Peyer's patch (tissue), 4 donors: ENCODE results near the gene B3GNT7. TPM values are rescaled to one million over a fixed set of nuclear protein-coding genes. Genes with fewer than 3 reads are reported as not detected.

Experiments used
- DNase-seq, 3 donors: peaks; one replicate each; pipeline ENCODE4 v3.0.0-alpha.2; 2017 to 2019
- H3K27ac ChIP-seq, 4 donors: fragments of 200-600 bp; sonication (generic); one replicate each; pipeline ENCODE4 v1.5.1; 2016 to 2019
- H3K27me3 ChIP-seq, 2 donors: fragments of 200-600 bp; sonication (generic); one replicate each; pipeline ENCODE4 v1.5.1; 2019
- H3K36me3 ChIP-seq, 3 donors: fragments of 200-600 bp; sonication (generic); one replicate each; pipeline ENCODE4 v1.5.1; 2016 to 2019
- H3K4me1 ChIP-seq, 4 donors: fragments of 200-600 bp; sonication (generic); one replicate each; pipeline ENCODE4 v1.5.1; 2016 to 2019
- H3K4me3 ChIP-seq, 4 donors: fragments of 200-600 bp; sonication (generic); 1 replicate in 3 of 4; 2 replicates in 1 of 4; pipeline ENCODE4 v1.5.1; 2016 to 2019; ENCODE audit warnings: mild to moderate bottlenecking in 1 of 4
- H3K9me3 ChIP-seq, 4 donors: fragments of 200-600 bp; sonication (generic); one replicate each; pipeline ENCODE4 v1.5.1; 2016 to 2019; ENCODE audit warnings: mild to moderate bottlenecking in 1 of 4
- CTCF ChIP-seq, 6 experiments: fragments of 450-650 bp in 4 of 6; fragments of 200-600 bp in 2 of 6; sonication (generic) in 1 of 6; IDR thresholded peaks; one replicate each; pipeline ENCODE4 v1.5.1; 2017 to 2019; ENCODE audit warnings: antibody characterized with exemption in 6 of 6, mild to moderate bottlenecking in 3 of 6, moderate library complexity in 1 of 6
- POLR2A ChIP-seq, 2 donors: fragments of 450-650 bp; IDR thresholded peaks; one replicate each; pipeline ENCODE4 v1.5.1; 2017; ENCODE audit warnings: antibody characterized with exemption in 2 of 2, mild to moderate bottlenecking in 2 of 2, moderate library complexity in 2 of 2
- total RNA-seq, 4 donors: library from RNA; depleted of rRNA; stranded (reverse); fragments of >200 nt; gene quantifications; one replicate each; pipeline ENCODE4 v1.1.0, GENCODE V29; 2016

B3GNT7 gene
- total RNA-seq, 4 donors from 2014 or later, result 9.9 to 154 (median 90.3) TPM

- TF ChIP-seq CTCF (IDR thresholded peaks at IDR 0.05) (no peak), POLR2A (IDR thresholded peaks at IDR 0.05) (no peak)
- H3K4me3 ChIP-seq, result no peak overlapping the region
- no peaks in the 10 kb centered on the region for H3K9me3 ChIP-seq
- DNase-seq, result peak in 1 of 3 donors; percentile 34
- H3K27ac ChIP-seq, result no peak overlapping the region
- H3K27me3 ChIP-seq, result no peaks in the 10 kb centered on the region
- peaks cover 0 to 11% (median 0%) of the 10 kb centered on the region in 4 donors for H3K4me1 ChIP-seq
- H3K36me3 ChIP-seq, result peaks cover 0 to 7% (median 0%) of the 10 kb centered on the region in 3 donors
These were observed 37.6 kb upstream of the B3GNT7 start for GRCh38 chr2:231357931-231358330.

GRCh38 chr2:231359441-231359840 lies 36.1 kb upstream of the B3GNT7 start:
- Histone ChIP-seq H3K4me3 (no peak overlapping the region), H3K9me3 (no peaks in the 10 kb centered on the region), H3K4me1 (peaks cover 0 to 11% (median 0%) of the 10 kb centered on the region in 4 donors), H3K27me3 (no peaks in the 10 kb centered on the region), H3K36me3 (peaks cover 0 to 7% (median 0%) of the 10 kb centered on the region in 3 donors), H3K27ac (no peak overlapping the region)
- TF ChIP-seq POLR2A (IDR thresholded peaks at IDR 0.05) (no peak), CTCF (IDR thresholded peaks at IDR 0.05) (no peak)
- DNase-seq, result peak in 1 of 3 donors; percentile 10

- no peak for DNase-seq
- no peak for TF ChIP-seq POLR2A (IDR thresholded peaks at IDR 0.05)
- TF ChIP-seq CTCF (IDR thresholded peaks at IDR 0.05), result no peak
- no peak overlapping the region for H3K27ac ChIP-seq
- no peaks in the 10 kb centered on the region for H3K27me3 ChIP-seq
- H3K4me1 ChIP-seq, result peaks cover 0 to 11% (median 1%) of the 10 kb centered on the region in 4 donors
- H3K36me3 ChIP-seq, result peaks cover 0 to 7% (median 0%) of the 10 kb centered on the region in 3 donors
- H3K4me3 ChIP-seq, result no peak overlapping the region
- H3K9me3 ChIP-seq, result no peaks in the 10 kb centered on the region
These were observed 35.6 kb upstream of the B3GNT7 start for GRCh38 chr2:231359948-231360347.

- Histone ChIP-seq H3K27ac (no peak overlapping the region), H3K27me3 (no peaks in the 10 kb centered on the region), H3K36me3 (peaks cover 0 to 7% (median 0%) of the 10 kb centered on the region in 3 donors), H3K9me3 (no peaks in the 10 kb centered on the region), H3K4me3 (no peak overlapping the region), H3K4me1 (peaks cover 0 to 11% (median 2%) of the 10 kb centered on the region in 4 donors)
- TF ChIP-seq CTCF (IDR thresholded peaks at IDR 0.05) (no peak), POLR2A (IDR thresholded peaks at IDR 0.05) (no peak)
- DNase-seq, result peak in 1 of 3 donors; percentile 29
These were observed 35.1 kb upstream of the B3GNT7 start for GRCh38 chr2:231360401-231360800.

GRCh38 chr2:231360881-231361371 lies 34.6 kb upstream of the B3GNT7 start:
- no peak overlapping the region for H3K4me3 ChIP-seq
- H3K27me3 ChIP-seq, result no peaks in the 10 kb centered on the region
- DNase-seq, result peak in 2 of 3 donors; percentile 27 to 44
- peaks cover 0 to 11% (median 2%) of the 10 kb centered on the region in 4 donors for H3K4me1 ChIP-seq
- TF ChIP-seq CTCF (IDR thresholded peaks at IDR 0.05), result no peak
- TF ChIP-seq POLR2A (IDR thresholded peaks at IDR 0.05), result no peak
- H3K36me3 ChIP-seq, result peaks cover 0 to 7% (median 0%) of the 10 kb centered on the region in 3 donors
- no peaks in the 10 kb centered on the region for H3K9me3 ChIP-seq
- no peak overlapping the region for H3K27ac ChIP-seq
